Vagina (tissue), 2 donors: ENCODE data around the gene GJB1. TPM values are rescaled to one million over a fixed set of nuclear protein-coding genes. Genes with fewer than 3 reads are reported as not detected.

Source experiments
- DNase-seq, 2 donors: peaks; one replicate each; pipeline ENCODE4 v3.0.0-alpha.2; 2017; ENCODE audit errors: extremely low spot score in 2 of 2
- H3K27ac ChIP-seq: fragments of 200-600 bp; sonication (generic); one replicate; pipeline ENCODE4 v1.5.1; 2019
- H3K27me3 ChIP-seq: fragments of 200-600 bp; sonication (generic); one replicate; pipeline ENCODE4 v1.5.1; 2019
- H3K36me3 ChIP-seq, 2 donors: fragments of 200-600 bp; sonication (generic); one replicate each; pipeline ENCODE4 v1.5.1; 2017 to 2019
- H3K4me1 ChIP-seq: fragments of 200-600 bp; sonication (generic); one replicate; pipeline ENCODE4 v1.5.1; 2019
- H3K4me3 ChIP-seq, 2 donors: fragments of 200-600 bp; sonication (generic); 1 replicate in 1 of 2; 2 replicates in 1 of 2; pipeline ENCODE4 v1.5.1; 2016 to 2019
- H3K9me3 ChIP-seq: fragments of 200-600 bp; sonication (generic); one replicate; pipeline ENCODE4 v1.5.1; 2019
- POLR2A ChIP-seq, 2 donors: fragments of 450-650 bp; IDR thresholded peaks; one replicate each; pipeline ENCODE4 v1.6.1; 2017; ENCODE audit warnings: antibody characterized with exemption in 2 of 2, mild to moderate bottlenecking in 2 of 2, moderate library complexity in 2 of 2
- POLR2AphosphoS5 ChIP-seq, 2 donors: sonication (generic); formaldehyde crosslinking; IDR thresholded peaks; one replicate each; pipeline ENCODE4 v1.9.0; 2017; ENCODE audit warnings: antibody characterized with exemption in 2 of 2, mild to moderate bottlenecking in 2 of 2, low read depth in 1 of 2; ENCODE audit not compliant: insufficient read depth in 1 of 2
- intact Hi-C: fragments of 100-400 bp; cut with DNase I; formaldehyde crosslinking; loops from one replicate; pipeline ENCODE4 v1.15.1; 2023
- total RNA-seq: library from RNA; depleted of rRNA; stranded (reverse); fragments of >200 nt; gene quantifications from one replicate; pipeline ENCODE4 v1.2.3, GENCODE V29; 2016
- TF ChIP-seq, protein P1 (sequence below), 3 experiments: fragments of 450-650 bp in 2 of 3; fragments of 200-600 bp in 1 of 3; sonication (generic) in 1 of 3; IDR thresholded peaks; one replicate each; pipeline ENCODE4 v1.5.1; 2017 to 2019; ENCODE audit warnings: antibody characterized with exemption in 3 of 3, mild to moderate bottlenecking in 2 of 3, moderate library complexity in 2 of 3

The GJB1 gene
- total RNA-seq, 1 donor from 2014 or later, result not detected

DNA sequence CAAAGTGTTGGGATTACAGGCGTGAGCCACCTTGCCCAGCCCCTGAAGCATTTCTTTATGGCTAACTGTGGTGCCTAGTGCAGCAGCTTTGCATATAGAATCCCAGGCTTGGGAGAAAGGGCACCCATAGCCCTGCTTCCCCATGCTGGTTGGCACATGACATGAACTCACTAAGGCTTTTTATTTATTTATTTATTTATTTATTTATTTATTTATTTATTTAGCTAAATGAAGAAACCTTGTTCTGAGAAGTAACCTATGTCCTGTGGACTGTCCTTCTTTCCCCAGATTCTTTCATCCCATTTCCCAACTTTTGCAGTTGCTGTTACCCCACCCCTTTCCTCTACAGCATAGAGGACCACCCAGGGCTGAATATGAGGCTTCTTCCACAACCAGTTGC is 1.9 kb upstream of the GJB1 start:
- Histone ChIP-seq H3K27ac (no peak overlapping the region), H3K4me3 (no peak overlapping the region), H3K4me1 (no peaks in the 10 kb centered on the region), H3K9me3 (no peaks in the 10 kb centered on the region), H3K36me3 (no peaks in the 10 kb centered on the region), H3K27me3 (no peaks in the 10 kb centered on the region)
- no peak for DNase-seq
- TF ChIP-seq POLR2AphosphoS5 (IDR thresholded peaks at IDR 0.05; ENCODE audit: insufficient read depth in 1 of 2, low read depth in 1 of 2) (no peak), POLR2A (IDR thresholded peaks at IDR 0.05) (no peak)
- TF ChIP-seq, protein P1, sequence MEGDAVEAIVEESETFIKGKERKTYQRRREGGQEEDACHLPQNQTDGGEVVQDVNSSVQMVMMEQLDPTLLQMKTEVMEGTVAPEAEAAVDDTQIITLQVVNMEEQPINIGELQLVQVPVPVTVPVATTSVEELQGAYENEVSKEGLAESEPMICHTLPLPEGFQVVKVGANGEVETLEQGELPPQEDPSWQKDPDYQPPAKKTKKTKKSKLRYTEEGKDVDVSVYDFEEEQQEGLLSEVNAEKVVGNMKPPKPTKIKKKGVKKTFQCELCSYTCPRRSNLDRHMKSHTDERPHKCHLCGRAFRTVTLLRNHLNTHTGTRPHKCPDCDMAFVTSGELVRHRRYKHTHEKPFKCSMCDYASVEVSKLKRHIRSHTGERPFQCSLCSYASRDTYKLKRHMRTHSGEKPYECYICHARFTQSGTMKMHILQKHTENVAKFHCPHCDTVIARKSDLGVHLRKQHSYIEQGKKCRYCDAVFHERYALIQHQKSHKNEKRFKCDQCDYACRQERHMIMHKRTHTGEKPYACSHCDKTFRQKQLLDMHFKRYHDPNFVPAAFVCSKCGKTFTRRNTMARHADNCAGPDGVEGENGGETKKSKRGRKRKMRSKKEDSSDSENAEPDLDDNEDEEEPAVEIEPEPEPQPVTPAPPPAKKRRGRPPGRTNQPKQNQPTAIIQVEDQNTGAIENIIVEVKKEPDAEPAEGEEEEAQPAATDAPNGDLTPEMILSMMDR (IDR thresholded peaks at IDR 0.05), result no peak
- intact Hi-C loops, result no loop called here

DNA sequence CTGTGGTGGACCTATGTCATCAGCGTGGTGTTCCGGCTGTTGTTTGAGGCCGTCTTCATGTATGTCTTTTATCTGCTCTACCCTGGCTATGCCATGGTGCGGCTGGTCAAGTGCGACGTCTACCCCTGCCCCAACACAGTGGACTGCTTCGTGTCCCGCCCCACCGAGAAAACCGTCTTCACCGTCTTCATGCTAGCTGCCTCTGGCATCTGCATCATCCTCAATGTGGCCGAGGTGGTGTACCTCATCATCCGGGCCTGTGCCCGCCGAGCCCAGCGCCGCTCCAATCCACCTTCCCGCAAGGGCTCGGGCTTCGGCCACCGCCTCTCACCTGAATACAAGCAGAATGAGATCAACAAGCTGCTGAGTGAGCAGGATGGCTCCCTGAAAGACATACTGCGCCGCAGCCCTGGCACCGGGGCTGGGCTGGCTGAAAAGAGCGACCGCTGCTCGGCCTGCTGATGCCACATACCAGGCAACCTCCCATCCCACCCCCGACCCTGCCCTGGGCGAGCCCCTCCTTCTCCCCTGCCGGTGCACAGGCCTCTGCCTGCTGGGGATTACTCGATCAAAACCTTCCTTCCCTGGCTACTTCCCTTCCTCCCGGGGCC is 1.2 kb downstream of the GJB1 start:
- Histone ChIP-seq H3K36me3 (no peaks in the 10 kb centered on the region), H3K4me1 (no peaks in the 10 kb centered on the region), H3K27me3 (no peaks in the 10 kb centered on the region), H3K27ac (no peak overlapping the region), H3K4me3 (no peak overlapping the region), H3K9me3 (no peaks in the 10 kb centered on the region)
- DNase-seq, result no peak
- intact Hi-C loops, result no loop called here
- no peak for TF ChIP-seq POLR2A (IDR thresholded peaks at IDR 0.05)
- TF ChIP-seq POLR2AphosphoS5 (IDR thresholded peaks at IDR 0.05; ENCODE audit: insufficient read depth in 1 of 2, low read depth in 1 of 2), result no peak
- TF ChIP-seq, protein P1 (IDR thresholded peaks at IDR 0.05), result no peak

DNA sequence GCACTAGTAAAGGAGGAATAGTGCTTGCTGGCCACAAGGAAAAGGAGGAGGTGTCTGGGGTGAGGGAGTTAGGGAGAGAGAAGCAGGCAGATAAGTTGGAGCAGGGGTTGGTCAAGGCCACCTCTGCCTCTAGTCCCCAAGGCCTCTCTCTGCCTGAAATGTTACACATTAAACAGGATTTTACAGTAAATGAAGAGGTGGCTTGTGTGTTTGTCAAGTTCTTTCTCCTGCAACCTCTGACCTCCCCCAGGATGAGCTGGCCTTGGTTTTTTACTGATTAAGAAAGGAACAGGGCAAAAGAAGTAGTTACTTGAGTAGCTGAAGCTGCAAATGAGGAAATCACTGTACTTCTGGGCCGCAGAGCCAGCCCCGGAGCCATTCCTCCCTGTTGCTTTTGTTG is 2.0 kb downstream of the GJB1 start:
- H3K27me3 ChIP-seq, result no peaks in the 10 kb centered on the region
- no peak for DNase-seq
- no peak for TF ChIP-seq POLR2AphosphoS5 (IDR thresholded peaks at IDR 0.05; ENCODE audit: insufficient read depth in 1 of 2, low read depth in 1 of 2)

DNA sequence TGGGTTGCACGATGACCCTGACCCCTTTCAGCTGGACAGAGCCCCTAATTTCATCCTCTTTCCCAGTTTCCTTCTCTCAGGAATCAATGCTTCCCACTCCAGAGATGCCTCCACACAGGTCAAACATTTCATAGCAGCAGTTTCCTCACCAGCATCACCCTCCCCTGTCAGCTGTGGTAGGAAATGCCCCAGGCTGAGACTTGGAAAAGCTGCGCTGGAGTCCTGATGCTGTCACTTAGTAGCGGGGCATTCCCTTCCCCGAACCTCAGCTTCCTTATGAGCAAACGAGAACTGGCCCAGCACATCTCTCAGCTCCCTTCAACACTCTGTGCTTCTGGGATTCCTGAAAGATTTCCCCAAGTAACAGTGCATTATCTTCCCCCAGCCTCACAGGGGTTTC is 2.7 kb downstream of the GJB1 start:
- no peak for DNase-seq
- TF ChIP-seq, protein P1 (IDR thresholded peaks at IDR 0.05), result no peak
- no peak for TF ChIP-seq POLR2AphosphoS5 (IDR thresholded peaks at IDR 0.05; ENCODE audit: insufficient read depth in 1 of 2, low read depth in 1 of 2)
- TF ChIP-seq POLR2A (IDR thresholded peaks at IDR 0.05), result no peak
- Histone ChIP-seq H3K9me3 (no peaks in the 10 kb centered on the region), H3K27me3 (no peaks in the 10 kb centered on the region), H3K36me3 (no peaks in the 10 kb centered on the region), H3K4me3 (no peak overlapping the region), H3K4me1 (no peaks in the 10 kb centered on the region), H3K27ac (no peak overlapping the region)
- intact Hi-C loops, result no loop called here

More for the DNA sequence above, 2.0 kb downstream of the GJB1 start:
- H3K4me3 ChIP-seq, result no peak overlapping the region
- intact Hi-C loops, result no loop called here
- H3K36me3 ChIP-seq, result no peaks in the 10 kb centered on the region
- no peaks in the 10 kb centered on the region for H3K4me1 ChIP-seq
- H3K9me3 ChIP-seq, result no peaks in the 10 kb centered on the region
- H3K27ac ChIP-seq, result no peak overlapping the region

DNA sequence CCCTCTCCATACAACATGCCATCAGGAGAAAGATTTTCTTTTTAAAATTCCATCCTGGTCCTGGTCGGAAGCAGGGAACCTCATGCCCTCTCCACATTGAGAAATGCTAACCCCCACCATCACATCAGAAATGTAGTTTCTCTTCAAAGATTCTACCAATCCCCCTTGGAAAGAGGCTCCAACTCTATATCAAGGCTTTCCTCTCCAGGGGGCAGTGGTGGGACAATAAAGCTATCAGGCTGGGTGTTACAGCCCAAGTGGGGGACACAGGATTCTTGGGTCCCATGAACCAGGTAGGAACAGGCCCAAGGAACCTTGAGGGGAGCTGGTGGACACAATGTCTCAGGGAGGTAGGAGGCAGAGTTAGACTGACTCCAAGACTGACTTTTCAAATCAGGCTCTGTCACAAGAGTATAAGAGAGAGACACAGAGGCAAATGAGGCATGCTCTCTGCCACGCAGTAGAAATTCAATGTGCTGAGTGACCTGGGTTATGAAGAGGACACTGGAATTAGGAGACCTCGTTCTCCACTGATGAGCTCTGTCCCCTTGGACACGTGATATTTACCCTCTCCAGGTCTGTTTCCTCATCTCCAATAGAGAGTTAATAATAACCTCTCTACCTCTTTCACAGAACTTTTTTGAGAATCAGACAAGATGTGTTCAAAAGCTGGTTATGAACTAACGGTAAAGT is 4.5 kb downstream of the GJB1 start:
- H3K4me3 ChIP-seq, result no peak overlapping the region
- H3K4me1 ChIP-seq, result no peaks in the 10 kb centered on the region
- H3K27ac ChIP-seq, result no peak overlapping the region
- DNase-seq, result no peak
- intact Hi-C loops, result no loop called here
- H3K27me3 ChIP-seq, result no peaks in the 10 kb centered on the region
- H3K36me3 ChIP-seq, result no peaks in the 10 kb centered on the region
- no peaks in the 10 kb centered on the region for H3K9me3 ChIP-seq
- TF ChIP-seq, protein P1 (IDR thresholded peaks at IDR 0.05), result no peak
- no peak for TF ChIP-seq POLR2AphosphoS5 (IDR thresholded peaks at IDR 0.05; ENCODE audit: insufficient read depth in 1 of 2, low read depth in 1 of 2)
- no peak for TF ChIP-seq POLR2A (IDR thresholded peaks at IDR 0.05)
